HEK293T (cell line): Measurements from ENCODE around the gene KIAA1210.

Experiments
- ARNT ChIP-seq: fragments of 450-650 bp; IDR thresholded peaks from 2 replicates; pipeline ENCODE4 v1.6.1; 2017; ENCODE audit warnings: mild to moderate bottlenecking
- BHLHE40 ChIP-seq: fragments of 450-650 bp; IDR thresholded peaks from 2 replicates; pipeline ENCODE4 v1.6.1; 2016; ENCODE audit warnings: mild to moderate bottlenecking, moderate library complexity, borderline replicate concordance
- ELF4 ChIP-seq: fragments of 450-650 bp; IDR thresholded peaks from 2 replicates; pipeline ENCODE4 v1.6.1; 2017; ENCODE audit warnings: antibody characterized with exemption
- FOXA1 ChIP-seq: fragments of 450-650 bp; IDR thresholded peaks from 2 replicates; pipeline ENCODE4 v1.6.1; 2016; ENCODE audit warnings: mild to moderate bottlenecking
- FOXK2 ChIP-seq: fragments of 450-650 bp; IDR thresholded peaks from 2 replicates; pipeline ENCODE4 v1.6.1; 2016; ENCODE audit warnings: mild to moderate bottlenecking
- FOXM1 ChIP-seq: fragments of 450-650 bp; IDR thresholded peaks from 2 replicates; pipeline ENCODE4 v1.6.1; 2017; ENCODE audit warnings: mild to moderate bottlenecking, borderline replicate concordance
- L3MBTL2 ChIP-seq: fragments of 450-650 bp; conservative IDR thresholded peaks from 2 replicates; pipeline ENCODE4 v1.6.1; 2016; ENCODE audit warnings: mild to moderate bottlenecking
- LEF1 ChIP-seq: fragments of 450-650 bp; IDR thresholded peaks from 2 replicates; pipeline ENCODE4 v1.6.1; 2017; ENCODE audit warnings: mild to moderate bottlenecking, borderline replicate concordance
- NFRKB ChIP-seq: fragments of 450-650 bp; IDR thresholded peaks from 2 replicates; pipeline ENCODE4 v1.6.1; 2016; ENCODE audit warnings: mild to moderate bottlenecking, moderate library complexity
- PKNOX1 ChIP-seq: fragments of 450-650 bp; IDR thresholded peaks from 2 replicates; pipeline ENCODE4 v1.6.1; 2016
- SP1 ChIP-seq: fragments of 450-650 bp; IDR thresholded peaks from 2 replicates; pipeline ENCODE4 v1.6.1; 2017
- SUZ12 ChIP-seq: fragments of 450-650 bp; IDR thresholded peaks from 2 replicates; pipeline ENCODE4 v1.6.1; 2016; ENCODE audit warnings: mild to moderate bottlenecking
- TARDBP ChIP-seq: fragments of 450-650 bp; IDR thresholded peaks from 2 replicates; pipeline ENCODE4 v1.6.1; 2016
- ZNF384 ChIP-seq: fragments of 450-650 bp; IDR thresholded peaks from 2 replicates; pipeline ENCODE4 v1.6.1; 2016

GRCh38 chrX:119127650-119128049, at the start of gene KIAA1210:
- TF ChIP-seq FOXM1 (no peak), PKNOX1 (no peak), TARDBP (no peak), NFRKB (no peak), ELF4 (no peak), FOXK2 (no peak), BHLHE40 (no peak), SP1 (no peak), ZNF384 (no peak), FOXA1 (no peak), LEF1 (no peak), ARNT (no peak), SUZ12 (no peak), L3MBTL2 (no peak)
